K562 (cell line): ENCODE measurements around the gene TMC5. TPM values are rescaled to one million over a fixed set of nuclear protein-coding genes. Genes with fewer than 3 reads are reported as not detected.

ENCODE experiments used
- ATAC-seq: fragments of 200-7000 bp; cut with Tn5 transposase; 3 replicates; pipeline ENCODE4 v1.9.1; 2020; ENCODE audit warnings: moderate library complexity
- BruUV-seq: library from RNA; stranded (reverse); fragments of 400-500 nt; replicated peaks from 2 replicates; lab custom pipeline; 2021; lab: Mats Ljungman, UMichigan
- CTCF ChIA-PET: fragments of 300-600 bp; formaldehyde crosslinking; extraction: SDS; loops from one replicate; lab custom pipeline; 2021; ENCODE audit warnings: low intra/inter-chr PET ratio; lab: Yijun Ruan, JAX
- POLR2A ChIA-PET: fragments of 300-600, 350-650 bp; sonication (Branson Sonifier 250); formaldehyde crosslinking; extraction: SDS; loops from one replicate; lab custom pipeline; 2021; ENCODE audit warnings: antibody characterized with exemption, inconsistent platforms; lab: Yijun Ruan, JAX
- DNase-seq, 4 experiments: peaks; one replicate each; pipeline versions ENCODE4 v3.0.0 to v3.0.0-alpha.2; 2011 to 2018; ENCODE audit warnings: low spot score in 3 of 4, mixed read lengths in 3 of 4; ENCODE audit errors: extremely low read depth in 1 of 4
- FAIRE-seq: peaks from 2 replicates; lab custom pipeline; 2011; peaks lifted over from hg19 to GRCh38; lab: Jason Lieb, UNC
- H2AFZ ChIP-seq: 2 replicates; pipeline ENCODE4 v1.6.0; 2011; ENCODE audit warnings: low read depth, low read length, control low read depth, inconsistent platforms
- H3K27ac ChIP-seq: fragments of 200-600 bp; 3 replicates; pipeline ENCODE4 v1.8.0; 2011; ENCODE audit warnings: low read depth, mild to moderate bottlenecking, control low read depth, inconsistent platforms, low read length, moderate library complexity, mixed read lengths; ENCODE audit errors: extremely low read depth
- H3K27me3 ChIP-seq, 2 experiments: fragments of 300-600 bp in 1 of 2; 2 replicates in 1 of 2; 3 replicates in 1 of 2; pipeline versions ENCODE4 v1.6.0 to v1.8.0; 2011; ENCODE audit warnings: inconsistent platforms in 2 of 2, low read length in 2 of 2, mild to moderate bottlenecking in 1 of 2, mixed read lengths in 1 of 2, moderate library complexity in 1 of 2; ENCODE audit not compliant: control insufficient read depth in 2 of 2, insufficient read depth in 2 of 2
- H3K36me3 ChIP-seq: fragments of 300-600 bp; 3 replicates; pipeline ENCODE4 v1.8.0; 2011; ENCODE audit warnings: mild to moderate bottlenecking, low read length, inconsistent platforms; ENCODE audit not compliant: control insufficient read depth, insufficient read depth
- H3K4me1 ChIP-seq, 2 experiments: fragments of 200-600 bp in 1 of 2; replicated peaks in 1 of 2; 2 replicates in 1 of 2; 3 replicates in 1 of 2; pipeline versions ENCODE4 v1.5.1 to v1.8.0; 2011; ENCODE audit warnings: inconsistent platforms in 2 of 2, low read length in 2 of 2, mild to moderate bottlenecking in 1 of 2, mixed read lengths in 1 of 2, moderate library complexity in 1 of 2; ENCODE audit not compliant: control insufficient read depth in 2 of 2, insufficient read depth in 2 of 2
- H3K4me2 ChIP-seq: 2 replicates; pipeline ENCODE4 v1.6.1; 2011; ENCODE audit warnings: low read length, control low read depth, inconsistent platforms, mixed read lengths; ENCODE audit not compliant: insufficient read depth
- H3K4me3 ChIP-seq: fragments of 200-600 bp; sonication (generic), shearing (Covaris generic); 2 replicates; pipeline ENCODE4 v1.5.1; 2016; ENCODE audit warnings: control low read depth, inconsistent platforms
- H3K79me2 ChIP-seq: fragments of 200-600 bp; 3 replicates; pipeline ENCODE4 v1.8.0; 2011; ENCODE audit warnings: low read length, inconsistent platforms; ENCODE audit not compliant: control insufficient read depth, insufficient read depth
- H3K9ac ChIP-seq, 2 experiments: 2 replicates each; pipeline versions ENCODE4 v1.6.0 to v1.6.1; 2011; ENCODE audit warnings: low read depth in 2 of 2, low read length in 2 of 2, control low read depth in 1 of 2, inconsistent platforms in 1 of 2, mild to moderate bottlenecking in 1 of 2, mixed read lengths in 1 of 2; ENCODE audit not compliant: insufficient read depth in 1 of 2
- H3K9me1 ChIP-seq: one replicate; pipeline ENCODE4 v1.6.0; 2011; ENCODE audit warnings: inconsistent platforms, mild to moderate bottlenecking, low read length, moderate library complexity; ENCODE audit not compliant: control insufficient read depth, insufficient read depth
- H3K9me3 ChIP-seq: replicated peaks from 2 replicates; pipeline ENCODE4 v1.5.1; 2011; ENCODE audit warnings: low read depth, low read length, inconsistent platforms; ENCODE audit not compliant: control insufficient read depth, insufficient read depth
- H4K20me1 ChIP-seq: replicated peaks from 2 replicates; pipeline ENCODE4 v1.6.1; 2011; ENCODE audit warnings: low read length, inconsistent platforms, mixed read lengths; ENCODE audit not compliant: control insufficient read depth, insufficient read depth
- DACH1 ChIP-seq: fragments of 450-650 bp; IDR thresholded peaks from 2 replicates; pipeline ENCODE4 v1.6.1; 2018; ENCODE audit not compliant: partially characterized antibody
- GABPB2 ChIP-seq: fragments of 250-450 bp; sonication (Bioruptor Pico); conservative IDR thresholded peaks from 2 replicates; pipeline ENCODE4 v1.5.1; 2021; ENCODE audit warnings: mild to moderate bottlenecking
- HNRNPK ChIP-seq: fragments of 200-400 bp; formaldehyde crosslinking; IDR thresholded peaks from one replicate; pipeline ENCODE4 v1.6.1; 2018; ENCODE audit warnings: mild to moderate bottlenecking, low read depth, low read length; ENCODE audit not compliant: poor library complexity, severe bottlenecking
- MCM3 ChIP-seq: fragments of 450-650 bp; IDR thresholded peaks from 2 replicates; pipeline ENCODE4 v1.6.1; 2016
- NFXL1 ChIP-seq: fragments of 450-650 bp; formaldehyde crosslinking; IDR thresholded peaks from 2 replicates; pipeline ENCODE4 v1.4.0; 2021; ENCODE audit warnings: mild to moderate bottlenecking
- POLR2H ChIP-seq: IDR thresholded peaks from 2 replicates; pipeline ENCODE4 v1.6.1; 2016; ENCODE audit warnings: missing genetic modification characterization, low read depth, mild to moderate bottlenecking, control low read depth, missing compliant biosample characterization, moderate library complexity
- SIX5 ChIP-seq, 2 experiments: IDR thresholded peaks; 2 replicates each; pipeline ENCODE4 v1.6.1; 2011; ENCODE audit warnings: low read length in 2 of 2, borderline replicate concordance in 1 of 2, low read depth in 1 of 2, mild to moderate bottlenecking in 1 of 2, moderate library complexity in 1 of 2; ENCODE audit not compliant: insufficient read depth in 1 of 2
- TCF7 ChIP-seq: sonication (generic); IDR thresholded peaks from 2 replicates; pipeline ENCODE4 v1.6.1; 2016; ENCODE audit warnings: antibody characterized with exemption, borderline replicate concordance
- ZFP30 ChIP-seq: fragments of 250-450 bp; sonication (Bioruptor Pico); IDR thresholded peaks from 2 replicates; pipeline ENCODE4 v1.8.0; 2022; ENCODE audit warnings: moderate library complexity, mild to moderate bottlenecking, inconsistent platforms, borderline replicate concordance
- WGBS: fragments of 100-300 bp; shearing (Covaris generic); methylation state at CpG from one replicate; pipeline ENCODE4 v1.1.6; 2016; ENCODE audit warnings: low coverage, mixed read lengths; ENCODE audit not compliant: insufficient coverage; ENCODE audit errors: missing lambda C conversion rate; 5-methylcytosine and 5-hydroxymethylcytosine counted together
- in situ Hi-C: fragments of 300-500 bp; cut with MboI; formaldehyde crosslinking; loops from 4 replicates; pipeline ENCODE4 v1.15.0; 2018; ENCODE audit warnings: inconsistent platforms, mixed read lengths
- intact Hi-C: fragments of 100-400 bp; cut with micrococcal nuclease; formaldehyde crosslinking; loops from 2 replicates; pipeline ENCODE4 v1.14.2; 2022
- polyA plus RNA-seq, 8 experiments: library from polyadenylated mRNA; depleted of rRNA in 4 of 8; stranded (reverse) in 5 of 8; unstranded in 3 of 8; fragments of >200 nt; fragmentation: Nextera tagmentation in 2 of 8; fragmentation: Illumina TruSeq in 1 of 8; extraction: Ambion mirVana in 2 of 8; extraction: Trizol in 1 of 8; gene quantifications; 2 replicates each; pipeline versions ENCODE4 v1.2.1 to v1.2.3, GENCODE V29; 2011 to 2014; ENCODE audit warnings: inconsistent platforms in 1 of 8, missing spikeins in 1 of 8
- total RNA-seq, 7 experiments: library from RNA; depleted of rRNA in 6 of 7; stranded (reverse); fragments of >200 nt in 6 of 7; fragmentation: Illumina TruSeq in 2 of 7; extraction: Trizol in 2 of 7; gene quantifications; 2 replicates each; pipeline versions ENCODE4 v1.2.1 to v1.2.3, GENCODE V29; 2011 to 2021; ENCODE audit warnings: low replicate concordance in 1 of 7
- TF ChIP-seq, protein P1 (sequence below): fragments of 450-650 bp; IDR thresholded peaks from 2 replicates; pipeline ENCODE4 v1.6.1; 2018; ENCODE audit warnings: mild to moderate bottlenecking, low read depth; ENCODE audit not compliant: partially characterized antibody

The TMC5 gene
- total and polyA plus RNA-seq, 9 of the 15 experiments (the other 6 are each of a cell fraction or from before 2014, with no cell fraction given) = 0.83 to 2.6 (median 1.6) TPM

GRCh38 chr16:19502395-19503131, 84.9 kb downstream of the TMC5 start (continued):
- TF ChIP-seq, protein P1, sequence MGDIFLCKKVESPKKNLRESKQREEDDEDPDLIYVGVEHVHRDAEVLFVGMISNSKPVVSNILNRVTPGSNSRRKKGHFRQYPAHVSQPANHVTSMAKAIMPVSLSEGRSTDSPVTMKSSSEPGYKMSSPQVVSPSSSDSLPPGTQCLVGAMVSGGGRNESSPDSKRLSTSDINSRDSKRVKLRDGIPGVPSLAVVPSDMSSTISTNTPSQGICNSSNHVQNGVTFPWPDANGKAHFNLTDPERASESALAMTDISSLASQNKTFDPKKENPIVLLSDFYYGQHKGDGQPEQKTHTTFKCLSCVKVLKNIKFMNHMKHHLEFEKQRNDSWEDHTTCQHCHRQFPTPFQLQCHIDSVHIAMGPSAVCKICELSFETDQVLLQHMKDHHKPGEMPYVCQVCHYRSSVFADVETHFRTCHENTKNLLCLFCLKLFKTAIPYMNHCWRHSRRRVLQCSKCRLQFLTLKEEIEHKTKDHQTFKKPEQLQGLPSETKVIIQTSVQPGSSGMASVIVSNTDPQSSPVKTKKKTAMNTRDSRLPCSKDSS = no peak

GRCh38 chr16:19503461-19504075, 85.9 kb downstream of the TMC5 start:
- DNase-seq (no peak), FAIRE-seq (no peak), ATAC-seq (no peak)
- TF ChIP-seq HNRNPK = no peak
- TF ChIP-seq MCM3 = no peak
- no peak for TF ChIP-seq DACH1
- no peak for TF ChIP-seq NFXL1 (CRISPR knock-in tag)
- TF ChIP-seq POLR2H (tag) = no peak
- no peak for TF ChIP-seq SIX5 (IDR thresholded peaks at IDR 0.05; ENCODE audit: borderline replicate concordance in 1 of 2, insufficient read depth in 1 of 2, low read depth in 1 of 2, low read length in 2 of 2)
- TF ChIP-seq TCF7 = no peak
- TF ChIP-seq GABPB2 (CRISPR knock-in tag) = no peak
- TF ChIP-seq ZFP30 = no peak
- no peak overlapping the region for H3K9ac ChIP-seq
- H3K4me2 ChIP-seq = no peak overlapping the region
- H3K36me3 ChIP-seq = peaks cover 48% of the 10 kb centered on the region
- POLR2A ChIA-PET = interaction anchor here (0.7 to 1.8 kb wide), 6 partner anchors 8 to 703 kb away, joined by 3 to 6 read pairs (median 4); no protein-coding TSS in a partner anchor
- no peaks in the 10 kb centered on the region for H3K9me3 ChIP-seq
- intact Hi-C loops (no loop called here), in situ Hi-C loops (loop anchor here (5.0 kb wide), 1 partner anchor 116 kb away; no protein-coding TSS in a partner anchor)
- H3K27ac ChIP-seq = no peak overlapping the region
- 85% methylated on average over 5 of the region's 5 CpGs for WGBS
- no peak overlapping the region for H3K4me3 ChIP-seq
- peaks cover 4% of the 10 kb centered on the region for H3K9me1 ChIP-seq
- CTCF ChIA-PET = interaction anchor here (0.6 to 1.7 kb wide), 3 partner anchors 18 to 114 kb away, joined by 3 to 11 read pairs (median 3); no protein-coding TSS in a partner anchor
- no peaks in the 10 kb centered on the region for H3K27me3 ChIP-seq
- no TSS peak for BruUV-seq
- H4K20me1 ChIP-seq = no peaks in the 10 kb centered on the region
- H2AFZ ChIP-seq = no peak overlapping the region
- H3K4me1 ChIP-seq = no peaks in the 10 kb centered on the region
- no peaks in the 10 kb centered on the region for H3K79me2 ChIP-seq
